Nephron (organoid): Measurements from ENCODE around the gene PLCB4.
"Not testable (repeated sequence)": the region's sequence is repeated elsewhere in the genome, so short reads cannot be mapped to it uniquely, and the experiment has no call there.

Source experiments
- H3K27ac Mint-ChIP-seq, 3 experiments: 2 replicates each; pipeline ENCODE4 v1.8.0; 2020; ENCODE audit warnings: mixed read lengths in 3 of 3, mild to moderate bottlenecking in 2 of 3, moderate library complexity in 1 of 3
- H3K27me3 Mint-ChIP-seq: 2 replicates; pipeline ENCODE4 v1.8.0; 2021; ENCODE audit warnings: low read depth, mild to moderate bottlenecking, moderate library complexity, mixed read lengths
- H3K36me3 Mint-ChIP-seq: 2 replicates; pipeline ENCODE4 v1.8.0; 2020; ENCODE audit warnings: low read depth, mixed read lengths
- H3K4me1 Mint-ChIP-seq: 2 replicates; pipeline ENCODE4 v1.8.0; 2020; ENCODE audit warnings: mixed read lengths
- H3K4me3 Mint-ChIP-seq, 3 experiments: 2 replicates each; pipeline ENCODE4 v1.8.0; 2020; ENCODE audit warnings: mild to moderate bottlenecking in 3 of 3, mixed read lengths in 3 of 3, moderate library complexity in 2 of 3
- H3K9me3 Mint-ChIP-seq: 2 replicates; pipeline ENCODE4 v1.8.0; 2020; ENCODE audit warnings: mixed read lengths
- CTCF ChIP-seq, 3 experiments: fragments of 200-600 bp; sonication (generic); IDR thresholded peaks; one replicate each; pipeline ENCODE4 v1.5.0; 2021; ENCODE audit warnings: antibody characterized with exemption in 3 of 3; ENCODE audit not compliant: unreplicated experiment in 3 of 3

PLCB4 gene

GRCh38 chr20:9035126-9035525 lies 33.8 kb upstream of the PLCB4 start:
- Mint-ChIP-seq H3K9me3 (no peaks in the 10 kb centered on the region), H3K4me3 (no peak overlapping the region), H3K36me3 (no peaks in the 10 kb centered on the region), H3K27me3 (no peaks in the 10 kb centered on the region), H3K27ac (no peak overlapping the region), H3K4me1 (peaks cover 14% of the 10 kb centered on the region)
- no peak for TF ChIP-seq CTCF (IDR thresholded peaks at IDR 0.05; ENCODE audit: unreplicated experiment in 3 of 3)

- Mint-ChIP-seq H3K9me3 (no peaks in the 10 kb centered on the region), H3K36me3 (no peaks in the 10 kb centered on the region), H3K27ac (no peak overlapping the region), H3K27me3 (no peaks in the 10 kb centered on the region), H3K4me1 (peaks cover 14% of the 10 kb centered on the region), H3K4me3 (no peak overlapping the region)
- TF ChIP-seq CTCF (IDR thresholded peaks at IDR 0.05; ENCODE audit: unreplicated experiment in 3 of 3): no peak
These were observed 32.3 kb upstream of the PLCB4 start for GRCh38 chr20:9036593-9036992.

- Mint-ChIP-seq H3K9me3 (no peaks in the 10 kb centered on the region), H3K4me3 (no peak overlapping the region), H3K36me3 (no peaks in the 10 kb centered on the region), H3K4me1 (peaks cover 14% of the 10 kb centered on the region), H3K27ac (peak overlapping the region; percentile 51 to 87 (median 87)), H3K27me3 (no peaks in the 10 kb centered on the region)
- TF ChIP-seq CTCF (IDR thresholded peaks at IDR 0.05; ENCODE audit: unreplicated experiment in 3 of 3): no peak
These were observed 29.9 kb upstream of the PLCB4 start for GRCh38 chr20:9038791-9039535.

GRCh38 chr20:9040863-9041524 lies 27.9 kb upstream of the PLCB4 start:
- Mint-ChIP-seq H3K27me3 (no peaks in the 10 kb centered on the region), H3K27ac (peak overlapping the region in 1 of 3 experiments; percentile 87), H3K36me3 (no peaks in the 10 kb centered on the region), H3K9me3 (no peaks in the 10 kb centered on the region), H3K4me3 (no peak overlapping the region), H3K4me1 (peaks cover 14% of the 10 kb centered on the region)
- TF ChIP-seq CTCF (IDR thresholded peaks at IDR 0.05; ENCODE audit: unreplicated experiment in 3 of 3): no peak

- Mint-ChIP-seq H3K4me3 (no peak overlapping the region), H3K27me3 (no peaks in the 10 kb centered on the region), H3K9me3 (peaks cover 11% of the 10 kb centered on the region), H3K27ac (no peak overlapping the region), H3K4me1 (peaks cover 13% of the 10 kb centered on the region), H3K36me3 (peaks cover 7% of the 10 kb centered on the region)
- TF ChIP-seq CTCF (IDR thresholded peaks at IDR 0.05; ENCODE audit: unreplicated experiment in 3 of 3): no peak
These were observed 25.5 kb upstream of the PLCB4 start for GRCh38 chr20:9043364-9043763.

- H3K4me3 Mint-ChIP-seq, H3K27me3 Mint-ChIP-seq, H3K27ac Mint-ChIP-seq, H3K4me1 Mint-ChIP-seq: not testable (repeated sequence)
- peaks cover 21% of the 10 kb centered on the region for H3K9me3 Mint-ChIP-seq
- H3K36me3 Mint-ChIP-seq: peaks cover 14% of the 10 kb centered on the region
These were observed 21.0 kb upstream of the PLCB4 start for GRCh38 chr20:9047928-9048327.
